Common myeloid progenitor, CD34-positive (primary cell): ENCODE data around the gene OGFOD2.

ENCODE experiments used
- CTCF ChIA-PET: fragments of 350-600 bp; sonication (Branson Sonifier 250); formaldehyde crosslinking; loops from one replicate; lab custom pipeline; 2021; ENCODE audit warnings: antibody characterized with exemption; lab: Charles Lee
- POLR2A ChIA-PET: fragments of 350-600 bp; sonication (Branson Sonifier 250); formaldehyde crosslinking; loops from one replicate; lab custom pipeline; 2021; ENCODE audit warnings: antibody characterized with exemption; lab: Charles Lee
- DNase-seq, 3 donors: peaks; one replicate each; pipeline versions ENCODE4 v3.0.0 to v3.0.0-alpha.2; 2013
- H3K27ac ChIP-seq, 2 experiments: 1 replicate in 1 of 2; 2 replicates in 1 of 2; pipeline ENCODE4 v1.7.0; 2013; ENCODE audit warnings: inconsistent platforms in 2 of 2, low read length in 2 of 2, mild to moderate bottlenecking in 2 of 2, low read depth in 1 of 2, moderate library complexity in 1 of 2; ENCODE audit not compliant: severe bottlenecking in 2 of 2, insufficient read depth in 1 of 2, poor library complexity in 1 of 2
- H3K27me3 ChIP-seq, 5 experiments: replicated peaks in 2 of 5; 1 replicate in 3 of 5; 2 replicates in 2 of 5; pipeline versions ENCODE4 v1.6.1 to v1.7.0; 2013; ENCODE audit warnings: low read length in 4 of 5, mild to moderate bottlenecking in 2 of 5, moderate library complexity in 2 of 5, inconsistent platforms in 1 of 5; ENCODE audit not compliant: insufficient read depth in 5 of 5, control insufficient read depth in 4 of 5
- H3K36me3 ChIP-seq, 4 experiments: 1 replicate in 2 of 4; 2 replicates in 2 of 4; pipeline versions ENCODE4 v1.6.1 to v1.7.0; 2013; ENCODE audit warnings: low read length in 3 of 4, control low read depth in 1 of 4, mild to moderate bottlenecking in 1 of 4; ENCODE audit not compliant: control insufficient read depth in 4 of 4, insufficient read depth in 4 of 4
- H3K4me1 ChIP-seq, 4 experiments: 1 replicate in 3 of 4; 2 replicates in 1 of 4; pipeline versions ENCODE4 v1.6.1 to v1.7.1; 2013; ENCODE audit warnings: low read length in 3 of 4, mild to moderate bottlenecking in 3 of 4, control low read depth in 1 of 4, inconsistent platforms in 1 of 4, moderate library complexity in 1 of 4; ENCODE audit not compliant: control insufficient read depth in 4 of 4, insufficient read depth in 4 of 4; ENCODE audit errors: control extremely low read depth in 1 of 4
- H3K4me3 ChIP-seq, 7 experiments: 1 replicate in 4 of 7; 2 replicates in 3 of 7; pipeline versions ENCODE4 v1.5.1 to v1.7.0; 2013; ENCODE audit warnings: mild to moderate bottlenecking in 7 of 7, low read length in 6 of 7, moderate library complexity in 6 of 7, inconsistent platforms in 2 of 7, low read depth in 2 of 7, control low read depth in 1 of 7; ENCODE audit not compliant: insufficient read depth in 4 of 7, control insufficient read depth in 1 of 7; ENCODE audit errors: extremely low read depth in 1 of 7
- H3K9me3 ChIP-seq, 5 experiments: 1 replicate in 4 of 5; 2 replicates in 1 of 5; pipeline versions ENCODE4 v1.6.1 to v1.7.1; 2013; ENCODE audit warnings: low read length in 4 of 5, mild to moderate bottlenecking in 2 of 5, inconsistent platforms in 1 of 5, low read depth in 1 of 5, moderate library complexity in 1 of 5; ENCODE audit not compliant: control insufficient read depth in 4 of 5, insufficient read depth in 2 of 5; ENCODE audit errors: control extremely low read depth in 1 of 5
- WGBS: methylation state at CpG from one replicate; pipeline ENCODE4 v1.1.5; 2013; ENCODE audit not compliant: insufficient coverage; 5-methylcytosine and 5-hydroxymethylcytosine counted together

Gene OGFOD2

DNA sequence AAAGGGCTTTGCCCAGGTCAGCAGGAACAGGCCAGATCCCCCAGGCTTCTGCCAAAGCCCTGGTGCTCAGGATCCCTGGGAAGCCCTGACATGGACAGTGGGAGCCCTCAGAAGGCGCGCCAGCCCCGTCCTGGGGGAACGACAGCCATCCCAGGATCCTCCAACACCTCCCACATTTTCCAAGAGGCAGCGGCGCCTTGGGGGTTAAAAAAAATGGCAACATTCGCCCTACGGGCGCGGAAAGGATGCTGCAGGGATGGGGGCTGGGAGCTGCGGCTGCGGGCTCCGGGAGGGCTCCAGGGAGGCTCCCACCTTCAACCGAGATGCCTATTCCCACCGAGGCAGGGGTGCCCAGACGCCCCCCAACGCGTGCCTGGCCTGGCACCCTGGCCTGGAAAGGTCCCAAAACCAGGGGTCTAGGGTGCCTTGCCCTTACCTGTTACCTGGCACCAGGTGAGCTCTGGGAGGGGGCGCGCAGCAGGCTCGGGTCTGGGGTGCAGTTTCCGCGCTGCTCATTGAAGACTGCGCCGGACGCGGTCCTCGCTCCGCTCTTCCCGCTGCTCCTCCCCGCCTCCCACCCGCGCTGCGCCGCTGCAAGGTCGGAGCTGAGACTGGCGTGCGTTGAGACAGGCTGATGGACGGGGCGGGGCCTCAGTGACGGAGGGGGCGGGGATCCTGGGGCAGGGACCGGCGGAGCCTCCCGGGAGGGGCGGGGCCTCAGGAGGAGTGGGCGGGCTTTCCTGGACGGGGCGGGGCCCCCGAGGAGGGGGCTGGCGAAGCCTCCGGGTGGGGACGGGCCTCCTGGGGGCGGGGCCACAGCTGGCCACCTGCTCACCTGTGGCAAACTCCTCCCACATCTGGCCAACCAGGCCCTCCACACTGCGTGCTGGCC is 8.9 kb upstream of the OGFOD2 start, which contains the start of gene ABCB9:
TSS of gene ABCB9 (minus strand) at position 613 of the 892 bp plus-strand sequence. CDS start 6,228 bp downstream, outside the sequence.
- 5% methylated on average over 44 of the region's 55 CpGs for WGBS
- H3K27me3 ChIP-seq = no peaks in the 10 kb centered on the region
- peak within 1 kb of the TSS in 6 of 7 experiments; percentile 57 to 75 (median 72) for H3K4me3 ChIP-seq
- POLR2A ChIA-PET = interaction anchor here (0.6 to 1.2 kb wide), 5 partner anchors 10 to 94 kb away, joined by 3 to 4 read pairs (median 3); partner anchors contain the start of gene OGFOD2
- DNase-seq = peak; percentile 92 to 94 (median 93)
- no peaks in the 10 kb centered on the region for H3K9me3 ChIP-seq
- CTCF ChIA-PET = interaction anchor here (1.2 to 3.7 kb wide), 7 partner anchors 9 to 102 kb away, joined by 3 to 20 read pairs (median 3); partner anchors contain the start of gene OGFOD2
- no peaks in the 10 kb centered on the region for H3K36me3 ChIP-seq
- peak within 1 kb of the TSS in 1 of 2 experiments; percentile 49 for H3K27ac ChIP-seq
- peaks cover 0 to 22% (median 13%) of the 10 kb centered on the region in 4 experiments for H3K4me1 ChIP-seq

DNA sequence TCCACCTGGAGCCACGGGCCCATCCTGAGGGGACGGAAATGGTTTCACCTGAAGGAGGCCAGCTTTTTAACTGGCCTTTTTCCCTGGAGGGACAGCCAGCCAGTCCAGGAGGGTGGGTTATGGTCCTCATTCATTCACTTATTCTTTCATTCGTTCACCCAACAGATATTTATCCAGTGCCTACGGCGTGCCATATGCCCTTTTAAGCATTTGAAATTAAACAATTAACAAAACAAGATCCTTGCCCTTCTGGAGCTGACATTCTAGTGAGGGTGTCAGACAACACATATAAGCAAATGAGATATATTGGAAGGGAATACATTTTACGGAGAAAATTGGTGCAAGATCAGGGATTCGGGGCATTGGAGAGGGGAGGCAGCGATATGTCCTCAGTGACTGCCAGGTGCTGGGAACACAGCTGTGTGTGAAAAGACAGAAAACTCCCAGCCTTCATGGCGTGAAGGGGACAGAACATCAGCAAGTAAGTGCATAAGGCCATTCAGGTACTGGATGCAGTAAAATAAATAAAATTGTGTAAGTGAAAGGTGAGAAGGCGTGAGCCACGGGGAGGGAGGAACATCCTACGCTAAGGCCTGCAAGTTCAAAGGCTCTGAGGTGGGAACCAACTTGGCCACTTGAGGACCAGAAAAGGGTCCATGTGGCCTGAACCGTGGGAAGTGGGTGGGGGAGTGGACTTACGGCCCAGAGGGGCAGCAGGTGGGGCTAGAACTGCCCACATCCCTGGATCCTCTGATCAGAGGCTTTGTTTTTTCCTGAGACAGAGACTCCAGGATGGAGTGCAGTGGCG is 8.1 kb upstream of the OGFOD2 start:
- H3K27ac ChIP-seq = no peak overlapping the region
- H3K9me3 ChIP-seq = no peaks in the 10 kb centered on the region
- CTCF ChIA-PET = interaction anchor here (1.2 to 2.2 kb wide), 6 partner anchors 8 to 103 kb away, joined by 3 to 5 read pairs (median 3); partner anchors contain the start of gene OGFOD2
- H3K4me1 ChIP-seq = peaks cover 0 to 16% (median 12%) of the 10 kb centered on the region in 4 experiments
- POLR2A ChIA-PET = interaction anchor here (0.6 to 1.2 kb wide), 4 partner anchors 9 to 95 kb away, joined by 3 to 4 read pairs (median 4); partner anchors contain the start of gene OGFOD2
- no peaks in the 10 kb centered on the region for H3K27me3 ChIP-seq
- H3K4me3 ChIP-seq = peak overlapping the region in 2 of 7 experiments; percentile 3 to 60
- no peaks in the 10 kb centered on the region for H3K36me3 ChIP-seq
- 92% methylated on average over 10 of the region's 15 CpGs for WGBS
- no peak for DNase-seq

DNA sequence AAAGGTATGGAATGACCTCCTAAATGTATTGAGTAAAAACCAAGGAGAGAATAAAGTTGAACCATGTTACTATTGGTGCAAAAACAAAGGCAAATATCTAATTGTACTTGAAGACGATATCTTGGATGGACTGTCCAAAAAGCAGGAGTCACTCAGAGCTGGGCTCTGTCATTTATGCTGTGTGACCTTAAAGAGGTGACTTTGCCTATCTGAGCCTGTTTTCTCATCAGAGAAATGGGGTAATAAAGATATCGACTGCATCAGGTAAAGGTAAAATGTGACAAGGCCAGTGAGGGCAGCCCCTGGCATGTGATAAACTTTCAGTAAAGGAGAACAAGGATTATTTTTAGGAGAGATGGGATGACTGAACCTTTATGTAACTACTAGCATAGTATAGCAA is 6.9 kb upstream of the OGFOD2 start:
- POLR2A ChIA-PET = interaction anchor here (0.6 kb wide), 2 partner anchors 73 to 265 kb away, joined by 3 to 5 read pairs; partner anchors contain the start of gene MPHOSPH9

DNA sequence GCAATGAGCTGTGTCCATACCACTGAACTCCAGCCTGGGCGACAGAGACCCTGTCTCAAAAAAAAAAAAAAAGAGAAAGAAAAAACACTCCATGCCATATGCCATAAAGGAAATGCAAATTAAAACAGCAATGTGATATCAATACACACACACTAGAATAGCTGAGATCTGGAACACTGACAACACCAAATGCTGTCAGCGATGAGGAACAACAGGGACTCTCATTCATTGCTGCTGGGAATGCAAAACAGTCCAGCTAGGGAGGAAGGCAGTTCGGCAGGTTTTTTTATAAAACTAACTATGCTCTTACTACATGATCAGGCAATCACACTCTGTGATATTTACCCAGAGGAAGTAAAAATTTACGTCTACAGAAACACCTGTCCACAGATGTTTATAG is 5.4 kb upstream of the OGFOD2 start:
- WGBS = 94% methylated on average over 2 of the region's 4 CpGs
- CTCF ChIA-PET = interaction anchor here (0.9 to 2.2 kb wide), 6 partner anchors 11 to 105 kb away, joined by 3 to 8 read pairs (median 3); partner anchors contain the start of gene ARL6IP4
- no peaks in the 10 kb centered on the region for H3K9me3 ChIP-seq
- H3K36me3 ChIP-seq = no peaks in the 10 kb centered on the region
- peaks cover 0 to 21% (median 16%) of the 10 kb centered on the region in 4 experiments for H3K4me1 ChIP-seq
- H3K27ac ChIP-seq = no peak overlapping the region
- DNase-seq = no peak
- H3K27me3 ChIP-seq = no peaks in the 10 kb centered on the region
- POLR2A ChIA-PET = no interaction called here
- H3K4me3 ChIP-seq = no peak overlapping the region

More for the DNA sequence above, 6.9 kb upstream of the OGFOD2 start:
- CTCF ChIA-PET = no interaction called here
- WGBS = 100% methylated on average over 2 of the region's 2 CpGs
- H3K4me1 ChIP-seq = peaks cover 0 to 16% (median 12%) of the 10 kb centered on the region in 4 experiments
- no peak for DNase-seq
- H3K9me3 ChIP-seq = no peaks in the 10 kb centered on the region
- no peak overlapping the region for H3K4me3 ChIP-seq
- no peaks in the 10 kb centered on the region for H3K27me3 ChIP-seq
- H3K27ac ChIP-seq = no peak overlapping the region
- H3K36me3 ChIP-seq = no peaks in the 10 kb centered on the region

DNA sequence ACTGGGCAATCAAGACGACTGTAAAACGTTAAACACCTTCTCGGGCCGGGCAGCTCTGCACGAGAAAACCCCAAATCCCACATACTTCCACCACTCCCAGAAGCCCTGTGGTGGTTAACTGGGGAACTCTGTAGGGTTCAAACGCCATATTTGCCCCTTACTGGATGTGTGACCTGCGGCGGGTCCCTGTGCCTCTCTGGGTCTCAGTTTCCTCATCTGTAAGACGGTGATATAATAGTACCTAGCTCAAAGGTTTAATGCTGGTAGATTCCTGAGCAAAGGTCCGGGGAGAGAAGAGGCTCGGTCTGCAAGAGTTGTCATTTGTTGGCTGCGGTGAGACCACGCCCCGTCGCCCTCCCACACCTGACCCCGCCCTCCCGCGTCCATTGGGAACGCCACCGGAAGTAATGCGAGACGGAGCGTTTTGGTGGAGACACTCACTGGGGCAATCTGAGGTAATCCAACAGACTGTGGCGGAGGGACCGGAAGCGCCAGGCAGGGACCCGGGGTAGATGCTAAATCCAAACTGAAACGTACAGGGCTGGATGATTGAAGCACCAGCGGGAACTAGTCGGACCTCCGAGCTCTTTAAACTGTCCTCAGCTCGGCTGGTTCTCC is 661 bp upstream of the OGFOD2 start:
- Histone ChIP-seq H3K4me1 (peaks cover 0 to 43% (median 36%) of the 10 kb centered on the region in 4 experiments), H3K36me3 (peaks cover 0 to 31% (median 12%) of the 10 kb centered on the region in 4 experiments), H3K4me3 (peak overlapping the region; percentile 93 to 99 (median 98)), H3K27ac (peak overlapping the region; percentile 98 to 99), H3K9me3 (no peaks in the 10 kb centered on the region), H3K27me3 (no peaks in the 10 kb centered on the region)
- DNase-seq = peak; percentile 99
- WGBS = 0% methylated on average over 27 of the region's 32 CpGs
- POLR2A ChIA-PET = interaction anchor here (0.7 to 2.7 kb wide), 3 partner anchors 9 to 258 kb away, joined by 3 to 12 read pairs (median 5); partner anchors contain the start of genes MPHOSPH9 and MTRFR
- CTCF ChIA-PET = interaction anchor here (0.8 to 1.6 kb wide), 5 partner anchors 18 to 177 kb away, joined by 3 to 6 read pairs (median 3); partner anchors contain the start of gene PITPNM2
